ENCODE data around the gene CTNNAL1.
"Not testable (repeated sequence)": the region's sequence is repeated elsewhere in the genome, so short reads cannot be mapped to it uniquely, and the experiment has no call there.

The CTNNAL1 gene

DNA sequence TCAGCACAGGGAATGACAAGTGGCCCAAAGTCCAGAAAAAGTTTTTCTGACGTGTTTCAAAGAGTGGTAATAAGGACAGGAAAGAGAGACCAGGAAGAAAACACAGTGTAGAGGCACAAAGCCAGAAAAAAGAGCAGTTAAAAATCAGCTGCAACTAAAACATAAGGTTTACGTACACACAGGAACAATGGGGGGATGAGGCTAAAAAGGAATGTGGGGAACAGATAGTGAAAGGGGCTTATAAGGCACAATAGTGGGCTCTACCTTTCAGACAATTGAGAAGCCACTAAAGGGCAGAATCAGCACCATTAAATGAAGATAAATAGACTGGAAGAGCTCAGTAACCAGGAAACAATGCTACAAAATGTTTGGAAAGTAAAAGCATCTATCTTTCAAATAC lies 84.9 kb downstream of the CTNNAL1 start:
- DNase-seq (ENCODE audit: low read depth) = no peak

DNA sequence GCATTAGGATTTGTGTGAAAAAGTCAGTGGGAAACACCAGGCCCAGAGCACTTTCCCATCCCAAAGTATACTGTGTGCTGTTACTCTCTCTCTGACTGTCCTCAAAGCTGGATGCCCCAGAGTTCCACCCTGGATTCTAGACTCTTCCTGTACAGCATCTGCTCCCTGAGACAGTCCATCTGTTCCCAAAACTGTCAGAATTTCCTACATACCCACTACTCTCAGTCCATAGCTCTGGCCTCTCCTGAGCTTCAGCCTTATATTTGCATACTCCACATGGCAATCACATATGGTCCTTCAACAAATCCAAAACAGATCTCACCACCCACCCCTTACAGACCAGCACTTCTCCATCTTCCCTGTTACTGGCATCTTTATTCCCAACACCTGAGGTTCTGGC lies 88.8 kb downstream of the CTNNAL1 start:
- DNase-seq (ENCODE audit: low read depth) = no peak

DNA sequence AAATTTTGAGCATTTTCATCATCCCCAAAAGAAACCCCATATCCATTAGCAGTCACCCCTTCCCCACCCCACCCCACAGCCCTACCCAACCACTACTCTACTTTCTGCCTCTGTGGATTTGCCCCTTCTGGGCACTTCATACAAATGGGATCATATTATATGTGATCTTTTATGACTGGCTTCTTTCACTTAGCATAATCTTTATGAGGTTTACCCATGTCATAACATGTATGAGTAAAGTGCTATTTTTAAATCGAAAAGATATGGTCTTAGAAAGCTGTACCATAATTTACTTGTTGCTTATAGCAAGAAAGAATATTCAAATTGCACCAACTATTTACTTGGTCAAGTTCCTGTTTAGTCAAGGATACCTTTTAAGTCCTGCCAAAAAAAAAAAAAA lies 92.1 kb downstream of the CTNNAL1 start:
- DNase-seq (ENCODE audit: low read depth) = no peak

DNA sequence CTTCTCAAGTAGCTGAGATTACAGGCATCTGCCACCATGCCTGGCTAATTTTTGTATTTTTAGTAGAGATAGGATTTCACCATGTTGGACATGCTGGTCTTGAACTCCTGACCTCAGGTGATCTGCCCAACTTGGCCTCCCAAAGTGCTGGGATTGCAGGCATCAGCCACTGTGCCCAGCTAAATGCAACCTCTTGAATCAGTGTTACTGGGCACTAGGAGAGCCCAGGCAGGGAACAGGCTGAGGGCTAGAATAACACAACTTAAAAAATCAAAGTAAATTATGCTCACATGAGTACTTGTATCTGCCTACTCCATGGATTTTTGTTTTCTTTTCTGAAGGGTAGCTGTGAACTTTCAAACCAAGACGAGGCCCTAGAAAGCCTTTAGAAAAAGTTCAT lies 92.9 kb downstream of the CTNNAL1 start:
- DNase-seq (ENCODE audit: low read depth) = not testable (repeated sequence)

DNA sequence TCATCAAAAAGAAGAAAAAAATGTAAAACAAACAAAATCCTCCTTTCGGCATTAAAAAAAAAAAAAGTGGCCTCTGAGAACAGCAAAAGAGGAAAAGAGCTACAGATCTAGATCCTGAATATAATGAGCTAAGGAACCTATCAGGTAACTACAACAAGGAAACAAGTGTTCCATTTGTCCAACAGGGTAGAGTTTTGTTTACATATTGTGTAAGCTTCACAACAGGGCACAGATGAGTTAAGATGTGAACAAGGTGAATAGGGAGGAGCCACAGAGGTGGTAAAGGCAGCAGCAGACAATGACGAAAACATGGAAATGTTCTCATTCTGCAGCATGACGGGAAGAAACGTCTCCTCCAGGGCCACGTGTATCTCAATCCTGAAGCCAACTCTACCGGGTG lies 93.8 kb downstream of the CTNNAL1 start:
- no peak for DNase-seq (ENCODE audit: low read depth)

DNA sequence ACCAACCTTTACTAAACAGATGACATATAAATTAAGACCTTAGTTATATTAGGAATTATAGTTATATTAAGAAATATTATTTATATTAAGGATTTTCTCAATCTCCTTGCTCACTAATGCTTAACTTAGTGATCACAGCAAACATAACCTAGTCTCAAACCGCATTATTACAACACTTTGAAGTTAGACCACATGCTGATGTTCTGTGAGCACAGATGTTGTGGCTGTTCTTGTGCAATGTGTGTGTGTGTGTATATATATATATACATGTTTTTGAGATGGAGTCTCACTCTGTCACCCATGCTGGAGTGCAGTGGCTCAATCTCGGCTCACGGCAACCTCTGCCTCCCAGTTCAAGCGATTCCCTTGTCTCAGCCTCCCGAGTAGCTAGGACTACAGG lies 99.9 kb downstream of the CTNNAL1 start:
- DNase-seq (ENCODE audit: low read depth) = no peak

DNA sequence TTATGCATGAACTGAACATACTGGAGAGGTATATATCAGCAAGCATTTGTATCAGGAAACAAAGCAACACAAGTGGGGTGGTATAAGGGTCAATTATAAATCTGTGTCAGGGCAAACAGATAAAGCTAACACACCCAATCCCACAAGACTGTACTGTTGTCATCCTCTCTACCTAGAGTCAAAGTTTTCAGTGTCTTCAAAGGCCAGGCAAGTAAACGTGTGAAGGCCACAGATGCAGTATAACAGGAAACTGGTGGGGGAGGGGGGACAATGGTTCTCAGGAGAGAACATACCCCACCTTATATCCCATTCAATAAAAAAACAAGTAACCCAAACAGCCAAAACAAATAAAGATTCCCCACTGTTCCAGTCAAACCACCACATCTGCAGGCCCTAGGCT lies 101.5 kb downstream of the CTNNAL1 start:
- no peak for DNase-seq (ENCODE audit: low read depth)

DNA sequence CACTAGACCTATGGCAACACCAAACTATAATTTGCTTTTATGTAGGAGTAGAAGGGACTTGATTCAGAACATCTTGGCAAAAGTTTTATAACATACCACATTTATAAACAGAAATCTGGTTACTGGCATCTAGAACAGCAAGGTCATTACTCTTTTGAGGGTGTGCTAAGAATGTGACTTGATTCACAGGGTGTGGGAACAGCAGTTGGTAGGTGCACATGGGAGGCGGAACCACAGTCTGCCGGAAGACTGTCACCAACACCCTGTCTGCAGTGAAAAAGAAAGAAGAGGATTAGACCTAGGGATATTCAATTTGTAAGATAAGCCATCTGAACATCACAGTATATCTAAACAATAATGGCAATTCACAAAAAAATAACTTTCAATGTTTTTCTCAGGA lies 102.4 kb downstream of the CTNNAL1 start:
- no peak for DNase-seq (ENCODE audit: low read depth)

DNA sequence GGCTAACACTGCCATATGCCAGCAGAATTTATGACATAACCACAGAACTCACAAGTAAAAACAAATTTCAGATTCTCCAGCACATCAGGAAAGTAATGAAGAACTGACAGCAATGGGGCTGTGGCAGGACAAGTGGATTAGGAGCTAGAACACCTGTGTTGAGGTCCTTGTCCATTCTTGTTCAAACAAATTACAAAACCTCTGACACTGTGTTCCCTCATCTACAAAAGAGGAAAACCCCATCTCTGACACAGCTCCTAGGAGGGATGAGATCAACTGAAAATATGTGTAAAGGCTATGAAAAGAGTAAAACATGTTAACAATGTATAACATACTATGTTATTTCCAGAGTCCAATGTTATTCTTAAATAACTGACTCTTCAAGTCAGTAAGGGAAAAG lies 102.9 kb downstream of the CTNNAL1 start:
- no peak for DNase-seq (ENCODE audit: low read depth)

DNA sequence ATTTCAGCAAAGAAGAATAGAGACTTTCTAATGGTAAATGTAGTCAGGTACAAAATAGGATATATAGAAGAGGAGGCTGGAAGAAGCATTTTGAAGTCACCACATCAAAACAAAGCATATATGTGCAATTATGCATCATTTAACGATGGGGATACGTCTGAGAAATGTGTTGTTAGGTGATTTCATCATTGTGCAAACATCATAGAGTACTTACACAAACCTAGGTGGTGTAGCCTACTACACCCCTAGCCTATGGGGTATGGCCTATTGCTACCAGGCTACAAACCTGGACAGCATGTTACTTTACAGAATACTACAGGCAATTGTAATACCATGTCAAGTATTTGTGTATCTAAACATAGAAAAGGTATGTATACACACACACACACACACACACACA lies 107.8 kb downstream of the CTNNAL1 start:
- no peak for DNase-seq (ENCODE audit: low read depth)

DNA sequence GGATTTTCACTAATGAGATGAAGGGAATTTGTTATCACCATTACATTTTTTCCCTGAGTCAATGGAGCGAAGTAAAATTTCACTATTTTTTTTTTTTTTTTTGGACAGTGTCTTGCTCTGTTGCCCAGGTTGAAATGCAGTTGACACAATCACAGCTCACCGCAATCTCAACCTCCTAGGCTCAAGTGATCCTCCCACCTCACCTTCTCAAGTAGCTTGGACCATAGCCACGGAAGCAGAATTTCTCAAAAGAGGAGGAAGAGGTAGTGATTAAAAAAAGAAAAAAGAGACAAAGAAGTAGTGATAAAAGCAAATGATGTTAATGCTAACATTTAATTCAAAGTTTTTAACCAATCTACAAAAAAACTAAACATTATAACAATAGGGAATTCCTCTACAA lies 109.1 kb downstream of the CTNNAL1 start:
- no peak for DNase-seq (ENCODE audit: low read depth)

DNA sequence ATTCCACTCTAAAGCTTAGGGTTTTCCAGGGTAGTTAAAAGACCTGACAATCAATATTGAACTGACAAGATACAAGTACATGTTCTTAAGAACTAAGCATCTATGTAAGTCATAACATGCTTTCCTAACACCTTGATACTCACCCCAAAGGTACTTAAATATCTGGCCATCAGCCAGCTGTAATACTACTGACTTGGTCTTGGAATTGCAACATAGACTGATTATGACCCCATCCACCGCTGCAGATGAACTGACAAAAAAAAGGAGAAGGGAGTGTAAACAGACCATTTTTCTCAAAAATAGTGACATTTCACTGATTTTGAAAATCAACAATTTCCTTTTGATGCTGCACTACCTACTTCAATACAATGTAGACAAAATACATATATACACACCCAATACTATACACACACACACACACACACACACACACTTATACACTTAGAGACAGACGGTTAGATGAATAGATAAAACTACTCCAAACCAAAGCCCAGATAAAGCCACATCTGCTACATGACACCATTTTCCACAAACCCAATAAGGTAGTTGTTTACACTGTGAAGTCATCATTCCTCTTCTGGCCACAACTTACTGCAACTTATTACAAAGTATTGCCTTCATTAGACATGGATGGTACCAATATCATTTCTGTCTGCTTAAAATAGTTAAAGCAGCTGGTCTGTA lies 109.7 kb downstream of the CTNNAL1 start:
- no peak for DNase-seq (ENCODE audit: low read depth)

DNA sequence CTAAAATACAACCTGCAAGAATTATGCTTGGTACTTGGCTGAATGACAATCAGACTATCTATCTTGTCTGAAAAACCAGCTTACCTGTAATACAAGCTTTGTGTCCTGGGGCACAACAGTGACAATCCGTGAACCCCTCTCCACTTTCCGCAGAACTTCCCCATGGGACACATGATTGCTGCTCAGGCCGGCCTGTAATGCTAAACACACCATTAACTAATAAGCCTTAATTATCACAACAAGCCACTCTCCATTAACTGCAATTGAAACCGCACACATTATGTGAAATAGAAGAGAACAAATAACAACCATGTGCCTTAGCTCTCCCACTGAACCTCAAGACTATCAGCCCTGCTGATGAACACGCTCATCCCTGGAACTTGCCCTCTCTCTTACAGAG lies 113.1 kb downstream of the CTNNAL1 start:
- no peak for DNase-seq (ENCODE audit: low read depth)

DNA sequence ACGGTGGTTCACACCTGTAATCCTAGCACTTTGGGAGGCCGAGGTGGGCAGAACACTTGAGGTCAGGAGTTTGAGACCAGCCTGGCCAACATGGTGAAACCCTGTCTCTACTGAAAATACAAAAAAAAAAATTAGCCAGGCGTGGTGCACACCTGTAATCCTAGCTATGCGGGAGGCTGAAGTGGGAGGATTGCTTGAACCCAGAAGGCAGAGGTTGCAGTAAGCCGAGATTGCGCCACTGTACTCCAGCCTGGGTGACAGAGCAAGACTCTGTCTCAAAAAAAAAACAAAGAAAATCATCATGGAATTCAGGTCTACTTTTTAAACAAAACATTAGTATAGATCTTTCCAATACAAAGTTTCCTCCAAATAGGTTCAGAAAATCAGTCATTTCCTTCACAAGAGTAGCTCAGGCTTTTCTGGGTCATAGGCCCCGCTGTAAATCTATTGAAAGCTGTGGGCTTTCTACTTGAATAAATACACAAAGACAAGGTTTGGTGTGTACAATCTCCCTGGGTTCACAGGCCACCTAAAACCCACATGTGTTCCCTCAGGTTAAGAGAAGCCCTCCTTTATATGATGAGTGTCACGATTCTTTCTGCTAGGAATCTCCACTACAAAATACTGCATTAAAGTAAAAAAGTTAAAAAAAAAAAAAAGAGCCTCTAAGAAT lies 114.1 kb downstream of the CTNNAL1 start:
- DNase-seq (ENCODE audit: low read depth) = not testable (repeated sequence)

DNA sequence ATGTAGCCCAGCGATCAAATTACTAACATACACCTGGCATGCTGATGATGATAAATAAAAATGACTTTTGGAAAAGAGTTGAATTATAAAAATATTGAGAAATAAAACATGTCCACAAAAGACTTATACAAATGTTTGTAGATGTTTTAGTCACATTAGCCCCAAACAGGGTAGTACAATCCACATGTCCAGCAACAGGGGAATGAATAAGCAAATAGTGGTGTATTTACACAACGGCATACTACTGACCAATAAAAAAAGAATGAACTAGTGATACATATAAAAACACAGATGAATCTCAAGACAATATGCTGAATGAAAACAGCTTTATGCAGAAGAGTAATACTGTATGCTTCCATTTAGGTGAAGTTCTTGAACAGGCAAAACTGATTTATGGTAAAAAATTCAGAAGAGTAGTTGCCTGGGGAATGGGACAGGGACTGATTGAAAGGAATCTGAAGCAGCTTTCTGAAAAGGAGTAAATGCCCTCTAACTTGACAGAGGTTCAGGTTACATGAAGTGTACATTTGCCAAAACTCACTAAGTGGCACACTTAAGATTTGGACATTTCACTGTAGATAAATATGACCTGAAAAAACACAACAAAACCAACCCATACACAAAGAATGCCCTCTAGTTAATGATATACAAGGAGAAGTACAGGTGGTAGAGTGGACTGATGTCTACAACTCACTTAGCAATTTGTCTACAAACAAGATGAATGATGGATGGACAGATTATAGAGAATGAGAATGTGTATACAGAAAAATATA lies 115.8 kb downstream of the CTNNAL1 start:
- DNase-seq (ENCODE audit: low read depth) = no peak

DNA sequence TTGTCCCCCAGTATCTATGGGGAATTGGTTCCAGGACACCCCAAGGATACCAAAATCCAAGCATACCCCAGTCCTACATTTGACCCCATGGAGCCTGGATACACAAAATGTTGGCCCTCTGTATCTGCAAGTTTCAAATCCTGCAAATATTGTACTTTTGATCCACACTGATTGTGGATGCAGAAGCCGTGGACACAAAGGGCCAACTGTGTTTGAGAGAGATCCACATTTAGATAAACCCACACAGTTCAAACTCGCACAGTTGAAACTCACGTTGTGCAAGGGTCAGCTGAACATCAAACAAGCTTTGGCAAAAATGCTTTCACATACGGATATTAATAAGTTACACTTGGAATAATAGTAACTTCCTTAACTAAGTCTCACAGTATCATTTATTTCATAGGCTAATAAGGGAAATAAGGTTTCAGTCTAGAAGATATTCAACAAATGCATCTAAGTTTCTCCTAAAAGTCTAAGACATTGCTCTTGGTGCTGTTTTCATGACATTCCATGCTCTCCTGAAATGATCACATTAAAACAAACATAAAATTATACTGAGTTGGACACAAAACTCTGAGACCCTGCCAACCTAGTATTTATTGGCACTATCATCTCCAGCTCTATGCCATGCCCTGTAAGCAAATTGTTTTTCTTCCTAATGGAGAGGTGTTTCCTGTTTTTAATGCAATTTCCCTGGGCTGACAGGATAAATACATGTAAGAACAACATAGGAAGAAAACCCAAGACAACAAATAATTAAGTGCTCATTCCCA lies 118.9 kb downstream of the CTNNAL1 start:
- no peak for DNase-seq (ENCODE audit: low read depth)

All from stimulated activated CD8-positive, alpha-beta memory T cell treated with anti-CD3 and anti-CD28 coated beads, Interleukin-12 subunit alpha, Interleukin-12 subunit beta, amount 100 ng/mL, for 1 hour (primary cell).